OCI-LY1 (cell line): ENCODE measurements around the gene AQP10.

Experiments
- H2AFZ ChIP-seq: fragments of 200-600 bp; sonication (generic), shearing (Covaris generic); 2 replicates; pipeline ENCODE4 v1.6.0; 2014; ENCODE audit warnings: antibody characterized with exemption, mild to moderate bottlenecking, low read length
- H3F3A ChIP-seq: fragments of 200-600 bp; sonication (generic), shearing (Covaris generic); 2 replicates; pipeline ENCODE4 v1.6.0; 2014; ENCODE audit warnings: mild to moderate bottlenecking, antibody characterized with exemption, low read length, moderate library complexity; ENCODE audit not compliant: insufficient read depth
- H3K27ac ChIP-seq: fragments of 200-600 bp; sonication (generic); 2 replicates; pipeline ENCODE4 v1.5.1; 2014; ENCODE audit warnings: low read length, mixed run types, mild to moderate bottlenecking, low read depth; ENCODE audit not compliant: poor library complexity, severe bottlenecking
- H3K27me3 ChIP-seq: fragments of 200-600 bp; sonication (generic); 2 replicates; pipeline ENCODE4 v1.6.0; 2014; ENCODE audit warnings: antibody characterized with exemption, mild to moderate bottlenecking, low read length, moderate library complexity; ENCODE audit not compliant: insufficient read depth
- H3K36me3 ChIP-seq: fragments of 200-600 bp; sonication (generic); 2 replicates; pipeline ENCODE4 v1.6.1; 2014; ENCODE audit warnings: mild to moderate bottlenecking, antibody characterized with exemption, low read length, moderate library complexity, mixed read lengths; ENCODE audit not compliant: insufficient read depth
- H3K4me1 ChIP-seq: fragments of 200-600 bp; sonication (generic); 2 replicates; pipeline ENCODE4 v1.5.1; 2014; ENCODE audit warnings: mild to moderate bottlenecking, low read length, moderate library complexity; ENCODE audit not compliant: insufficient read depth, severe bottlenecking
- H3K4me2 ChIP-seq: fragments of 200-600 bp; sonication (generic), shearing (Covaris generic); 2 replicates; pipeline ENCODE4 v1.6.1; 2014; ENCODE audit warnings: low read length
- H3K4me3 ChIP-seq: fragments of 200-600 bp; sonication (generic); 2 replicates; pipeline ENCODE4 v1.5.1; 2014; ENCODE audit warnings: low read length, low read depth, mild to moderate bottlenecking, mixed read lengths; ENCODE audit not compliant: poor library complexity, severe bottlenecking
- H3K79me2 ChIP-seq: fragments of 200-600 bp; shearing (Covaris generic); 2 replicates; pipeline ENCODE4 v1.6.1; 2016; ENCODE audit warnings: mixed run types, low read length, mixed read lengths; ENCODE audit not compliant: insufficient read depth
- H3K9ac ChIP-seq: fragments of 200-600 bp; sonication (generic), shearing (Covaris generic); 2 replicates; pipeline ENCODE4 v1.6.1; 2014; ENCODE audit warnings: mild to moderate bottlenecking, low read length, mixed read lengths
- H3K9me2 ChIP-seq: fragments of 200-600 bp; sonication (generic), shearing (Covaris generic); 2 replicates; pipeline ENCODE4 v1.6.1; 2014; ENCODE audit warnings: low read depth, mild to moderate bottlenecking, low read length, mixed read lengths
- H3K9me3 ChIP-seq: fragments of 200-600 bp; shearing (Covaris generic); 2 replicates; pipeline ENCODE4 v1.6.1; 2014; ENCODE audit warnings: low read length, mixed read lengths
- H4K20me1 ChIP-seq: fragments of 200-600 bp; sonication (generic), shearing (Covaris generic); 2 replicates; pipeline ENCODE4 v1.6.0; 2016; ENCODE audit warnings: mild to moderate bottlenecking, low read length; ENCODE audit not compliant: insufficient read depth
- CTCF ChIP-seq: fragments of 200-600 bp; sonication (generic), shearing (Covaris generic); IDR thresholded peaks from 2 replicates; pipeline ENCODE4 v1.5.1; 2017; ENCODE audit warnings: mild to moderate bottlenecking, antibody characterized with exemption, low read length, moderate library complexity, mixed read lengths
- EZH2 ChIP-seq: fragments of 200-600 bp; sonication (generic), shearing (Covaris generic); IDR thresholded peaks from 2 replicates; pipeline ENCODE4 v1.8.0; 2017; ENCODE audit warnings: borderline replicate concordance, mixed run types, mild to moderate bottlenecking, antibody characterized with exemption, low read length, moderate library complexity, mixed read lengths

AQP10 gene

GRCh38 chr1:154325583-154326545, 5.0 kb downstream of the AQP10 start:
- no peaks in the 10 kb centered on the region for H3F3A ChIP-seq
- H4K20me1 ChIP-seq = no peaks in the 10 kb centered on the region
- peak overlapping the region; percentile 99 for H3K4me2 ChIP-seq
- H3K27ac ChIP-seq = no peak overlapping the region
- H3K9me2 ChIP-seq = no peaks in the 10 kb centered on the region
- H2AFZ ChIP-seq = no peak overlapping the region
- peak overlapping the region; percentile 45; the same call in 1 of the 2 replicates for H3K9ac ChIP-seq
- TF ChIP-seq EZH2 (no peak), CTCF (peak; percentile 16; the same call in 1 of the 2 replicates)
- H3K4me1 ChIP-seq = peaks cover 24% of the 10 kb centered on the region
- 0 out of 2 replicates have a peak, but pooled peaks cover 4% of the 10 kb centered on the region for H3K27me3 ChIP-seq
- no peaks in the 10 kb centered on the region for H3K9me3 ChIP-seq
- H3K4me3 ChIP-seq = peak overlapping the region; percentile 91
- H3K79me2 ChIP-seq = no peaks in the 10 kb centered on the region
- H3K36me3 ChIP-seq = no peaks in the 10 kb centered on the region

GRCh38 chr1:154326546-154327465, 5.9 kb downstream of the AQP10 start:
- H3K27ac ChIP-seq = no peak overlapping the region
- H3K36me3 ChIP-seq = no peaks in the 10 kb centered on the region
- H3K9me3 ChIP-seq = no peaks in the 10 kb centered on the region
- no peaks in the 10 kb centered on the region for H3K79me2 ChIP-seq
- H3K4me2 ChIP-seq = peak overlapping the region; percentile 99; the same call in 1 of the 2 replicates
- TF ChIP-seq EZH2 (no peak), CTCF (no peak)
- H3K4me3 ChIP-seq = no peak overlapping the region
- H2AFZ ChIP-seq = no peak overlapping the region
- 0 out of 2 replicates have a peak, but pooled peaks cover 4% of the 10 kb centered on the region for H3K27me3 ChIP-seq
- peaks cover 24% of the 10 kb centered on the region for H3K4me1 ChIP-seq
- H3K9ac ChIP-seq = no peak overlapping the region
- no peaks in the 10 kb centered on the region for H4K20me1 ChIP-seq
- no peaks in the 10 kb centered on the region for H3K9me2 ChIP-seq
- H3F3A ChIP-seq = no peaks in the 10 kb centered on the region

GRCh38 chr1:154327466-154328317, 6.8 kb downstream of the AQP10 start:
- Histone ChIP-seq H3F3A (no peaks in the 10 kb centered on the region), H3K9me3 (no peaks in the 10 kb centered on the region), H3K4me3 (peak overlapping the region; percentile 52), H3K79me2 (no peaks in the 10 kb centered on the region), H2AFZ (no peak overlapping the region), H3K27me3 (0 out of 2 replicates have a peak, but pooled peaks cover 4% of the 10 kb centered on the region), H3K36me3 (no peaks in the 10 kb centered on the region), H3K9ac (no peak overlapping the region; the same call in 1 of the 2 replicates), H4K20me1 (no peaks in the 10 kb centered on the region), H3K27ac (no peak overlapping the region), H3K4me1 (peaks cover 24% of the 10 kb centered on the region), H3K4me2 (peak overlapping the region; percentile 78), H3K9me2 (no peaks in the 10 kb centered on the region)
- TF ChIP-seq CTCF = no peak
- TF ChIP-seq EZH2 = no peak
